AG04450 (cell line): ENCODE measurements around the gene TMEM125. TPM values are rescaled to one million over a fixed set of nuclear protein-coding genes. Genes with fewer than 3 reads are reported as not detected.

ENCODE experiments used
- CTCF ChIA-PET: fragments of 300-600, 350-600 bp; formaldehyde crosslinking; extraction: SDS; loops from one replicate; lab custom pipeline; 2022; ENCODE audit warnings: antibody characterized with exemption, inconsistent platforms; lab: Charles Lee
- POLR2A ChIA-PET: fragments of 350-600 bp; formaldehyde crosslinking; extraction: SDS; loops from one replicate; lab custom pipeline; 2021; ENCODE audit warnings: antibody characterized with exemption, inconsistent platforms; lab: Yijun Ruan, JAX
- DNase-seq: peaks from one replicate; pipeline ENCODE4 v3.0.0-alpha.2; 2011; ENCODE audit warnings: low read depth, low spot score
- H3K27ac ChIP-seq: one replicate; pipeline ENCODE4 v1.5.1; 2012; ENCODE audit warnings: low read depth, low read length, control low read depth
- H3K27me3 ChIP-seq: one replicate; pipeline ENCODE4 v1.6.0; 2012; ENCODE audit warnings: low read length; ENCODE audit not compliant: control insufficient read depth, insufficient read depth
- H3K4me3 ChIP-seq: 2 replicates; pipeline ENCODE4 v1.5.1; 2011; ENCODE audit warnings: mild to moderate bottlenecking, low read depth, low read length, control low read depth
- H3K9me3 ChIP-seq: 2 replicates; pipeline ENCODE4 v1.5.1; 2012; ENCODE audit warnings: low read length; ENCODE audit not compliant: control insufficient read depth, insufficient read depth
- CTCF ChIP-seq: IDR thresholded peaks from 2 replicates; pipeline ENCODE4 v1.5.1; 2011; ENCODE audit warnings: low read depth, low read length, control low read depth, inconsistent platforms
- polyA plus RNA-seq: library from polyadenylated mRNA; depleted of rRNA; stranded (reverse); fragments of >200 nt; gene quantifications from 2 replicates; pipeline ENCODE4 v1.2.3, GENCODE V29; 2011

TMEM125 gene
- polyA plus RNA-seq, 1 experiment: not detected

DNA sequence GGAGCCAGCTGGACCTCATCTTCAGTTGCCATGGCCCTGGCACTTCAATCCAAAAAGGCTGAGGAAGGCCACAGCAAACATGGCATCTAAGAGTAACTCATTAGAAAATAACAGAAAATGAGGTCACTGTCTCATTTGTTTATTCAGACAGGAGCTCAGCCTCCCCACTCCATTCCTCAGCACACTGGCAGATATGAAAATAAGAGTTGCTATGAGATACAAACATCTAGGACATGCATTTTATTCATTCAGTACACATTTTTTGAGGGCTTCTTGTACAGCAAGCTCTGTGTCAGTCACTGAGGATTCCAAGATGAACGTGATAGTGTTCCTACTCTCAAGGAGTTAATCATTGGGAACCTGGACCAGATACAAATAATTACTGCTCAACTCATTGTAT lies 32.7 kb upstream of the TMEM125 start:
- POLR2A ChIA-PET: interaction anchor here (0.7 kb wide), 1 partner anchor 170 kb away, joined by 3 read pairs; no protein-coding TSS in a partner anchor
- H3K9me3 ChIP-seq: peaks cover 10% of the 10 kb centered on the region; the same call in 1 of the 2 replicates
- TF ChIP-seq CTCF: no peak
- H3K27ac ChIP-seq: no peak overlapping the region
- no peaks in the 10 kb centered on the region for H3K27me3 ChIP-seq
- no peak for DNase-seq
- no peak overlapping the region for H3K4me3 ChIP-seq
- CTCF ChIA-PET: interaction anchor here (0.9 to 1.3 kb wide), 3 partner anchors 120 to 203 kb away, joined by 3 to 7 read pairs (median 3); no protein-coding TSS in a partner anchor

GRCh38 chr1:43238085-43238484 lies 31.7 kb upstream of the TMEM125 start:
- ChIA-PET CTCF (interaction anchor here (0.7 to 2.0 kb wide), 6 partner anchors 43 to 412 kb away, joined by 3 to 8 read pairs (median 3); partner anchors contain the start of genes KDM4A, MED8 and SZT2), POLR2A (interaction anchor here (0.6 kb wide), 1 partner anchor 161 kb away, joined by 3 read pairs; no protein-coding TSS in a partner anchor)
- Histone ChIP-seq H3K27me3 (no peaks in the 10 kb centered on the region), H3K9me3 (peaks cover 10% of the 10 kb centered on the region; the same call in 1 of the 2 replicates), H3K27ac (no peak overlapping the region), H3K4me3 (no peak overlapping the region)
- peak; percentile 18 for DNase-seq
- peak; percentile 74 for TF ChIP-seq CTCF

DNA sequence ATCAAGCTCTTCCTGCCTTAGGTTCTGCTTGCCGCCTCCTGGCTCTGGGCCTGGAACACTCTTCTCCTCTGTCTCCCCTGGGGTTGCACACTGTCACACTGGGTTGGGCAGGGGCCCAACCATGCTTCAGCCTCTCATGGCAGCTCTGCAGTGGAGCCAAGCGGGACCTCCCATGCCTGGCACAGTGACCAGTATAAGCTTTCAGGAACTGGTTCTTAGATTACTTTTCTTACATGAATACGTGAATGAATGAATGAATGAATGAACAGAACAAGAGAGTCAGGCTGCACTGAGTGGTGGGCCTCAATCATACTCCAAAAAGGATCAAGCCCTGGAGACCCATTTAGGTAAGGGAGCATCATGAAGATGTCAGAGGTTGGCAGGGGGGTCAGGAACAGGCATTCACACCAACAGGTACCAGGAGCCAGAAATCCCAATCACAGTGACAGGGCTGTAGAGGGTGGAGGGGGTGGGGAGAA lies 30.8 kb upstream of the TMEM125 start:
- CTCF ChIA-PET: interaction anchor here (0.8 to 2.0 kb wide), 6 partner anchors 119 to 196 kb away, joined by 3 to 8 read pairs (median 4); partner anchors contain the start of genes ELOVL1, MED8 and SZT2
- H3K27ac ChIP-seq: no peak overlapping the region
- DNase-seq: no peak
- H3K9me3 ChIP-seq: peaks cover 10% of the 10 kb centered on the region; the same call in 1 of the 2 replicates
- POLR2A ChIA-PET: no interaction called here
- no peaks in the 10 kb centered on the region for H3K27me3 ChIP-seq
- TF ChIP-seq CTCF: no peak
- H3K4me3 ChIP-seq: no peak overlapping the region

DNA sequence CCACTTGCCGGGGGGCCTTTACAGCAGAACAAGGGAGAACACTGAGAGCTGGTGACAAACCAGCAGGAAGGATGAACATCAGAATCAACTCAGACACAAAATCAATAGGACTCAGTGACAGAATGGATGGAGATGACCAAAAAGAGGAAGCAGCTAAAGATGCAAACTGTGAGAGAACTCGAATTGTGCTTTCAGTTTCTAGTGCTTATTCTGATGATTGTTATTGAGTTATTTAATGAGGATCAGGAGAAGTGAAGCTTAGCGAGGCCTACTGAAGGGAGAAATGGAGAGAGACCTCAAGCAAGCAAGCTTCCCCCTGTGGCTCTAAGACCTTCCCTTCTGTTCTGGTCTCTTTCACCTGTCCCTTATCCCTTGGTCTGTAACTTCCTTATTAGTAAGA lies 30.3 kb upstream of the TMEM125 start:
- ChIA-PET POLR2A (no interaction called here), CTCF (interaction anchor here (1.0 to 2.0 kb wide), 4 partner anchors 128 to 175 kb away, joined by 3 to 8 read pairs (median 4); partner anchors contain the start of genes ELOVL1, MED8 and SZT2)
- peaks cover 10% of the 10 kb centered on the region; the same call in 1 of the 2 replicates for H3K9me3 ChIP-seq
- DNase-seq: no peak
- no peak overlapping the region for H3K27ac ChIP-seq
- no peak overlapping the region for H3K4me3 ChIP-seq
- H3K27me3 ChIP-seq: no peaks in the 10 kb centered on the region
- TF ChIP-seq CTCF: no peak

GRCh38 chr1:43241413-43241836 lies 28.4 kb upstream of the TMEM125 start:
- ChIA-PET POLR2A (interaction anchor here (0.9 kb wide), 1 partner anchor 117 kb away, joined by 3 read pairs; the partner anchor contains the start of gene CDC20), CTCF (interaction anchor here (1.4 to 3.2 kb wide), 2 partner anchors 173 kb away, joined by 3 to 16 read pairs; no protein-coding TSS in a partner anchor)
- no peak for TF ChIP-seq CTCF
- peaks cover 12% of the 10 kb centered on the region; the same call in 1 of the 2 replicates for H3K9me3 ChIP-seq
- no peak for DNase-seq
- no peak overlapping the region for H3K4me3 ChIP-seq
- H3K27ac ChIP-seq: no peak overlapping the region
- H3K27me3 ChIP-seq: no peaks in the 10 kb centered on the region
